Measurements from ENCODE around the gene DSC1.
A peak's percentile ranks its signal among the peaks of the same experiment; 100 is the strongest.

The DSC1 gene

GRCh38 chr18:31197676-31198075, 35.0 kb upstream of the DSC1 start:
- Histone ChIP-seq H3K4me3 (ENCODE audit: low read length in 2 of 2) (no peak overlapping the region), H2BK5ac (ENCODE audit: low read length) (no peak overlapping the region), H3K14ac (ENCODE audit: low read length) (no peak overlapping the region), H4K91ac (ENCODE audit: low read depth, low read length, poor library complexity) (no peak overlapping the region), H3K4ac (ENCODE audit: low read length) (no peak overlapping the region), H2BK12ac (ENCODE audit: low read length) (no peak overlapping the region), H4K8ac (ENCODE audit: low read depth, low read length) (no peak overlapping the region), H2AK5ac (ENCODE audit: low read depth, low read length) (no peak overlapping the region), H2AFZ (ENCODE audit: low read length) (no peak overlapping the region), H2BK120ac (ENCODE audit: low read depth, low read length) (no peak overlapping the region), H2BK15ac (ENCODE audit: low read length) (no peak overlapping the region), H3K4me2 (ENCODE audit: insufficient read depth, low read length, poor library complexity, severe bottlenecking) (no peak overlapping the region), H3K9me3 (replicated peaks in 1 of 2; ENCODE audit: control insufficient read depth in 2 of 2, insufficient read depth in 1 of 2, low read depth in 1 of 2, low read length in 2 of 2) (no peaks in the 10 kb centered on the region), H3K27me3 (ENCODE audit: control insufficient read depth in 3 of 3, insufficient read depth in 3 of 3, low read depth in 1 of 3, low read length in 3 of 3) (no peaks in the 10 kb centered on the region), H3K36me3 (replicated peaks in 1 of 2; ENCODE audit: control insufficient read depth in 2 of 2, insufficient read depth in 2 of 2, low read length in 2 of 2) (no peaks in the 10 kb centered on the region), H3K9ac (ENCODE audit: low read depth, low read length, poor library complexity) (no peak overlapping the region), H3K27ac (replicated peaks; ENCODE audit: low read length) (no peak overlapping the region), H3K18ac (ENCODE audit: low read length) (no peak overlapping the region), H3K23ac (ENCODE audit: low read depth, low read length, poor library complexity) (no peak overlapping the region), H3K79me1 (ENCODE audit: low read depth, low read length) (no peaks in the 10 kb centered on the region), H3K4me1 (ENCODE audit: control insufficient read depth in 2 of 2, insufficient read depth in 1 of 2, low read depth in 1 of 2, low read length in 2 of 2) (peaks cover 2 to 14% of the 10 kb centered on the region in 2 donors)
- DNase-seq (ENCODE audit: low spot score), result no peak
- WGBS, 2 donors (ENCODE audit: extremely low coverage in 2 of 2, insufficient read length in 2 of 2, insufficient replicate concordance in 1 of 2), result no CpG with 5 or more reads among the region's 2 CpGs

- no peak overlapping the region for H2BK120ac ChIP-seq (ENCODE audit: low read depth, low read length)
- no peaks in the 10 kb centered on the region for H3K27me3 ChIP-seq (ENCODE audit: control insufficient read depth in 3 of 3, insufficient read depth in 3 of 3, low read depth in 1 of 3, low read length in 3 of 3)
- peaks cover 2 to 14% of the 10 kb centered on the region in 2 donors for H3K4me1 ChIP-seq (ENCODE audit: control insufficient read depth in 2 of 2, insufficient read depth in 1 of 2, low read depth in 1 of 2, low read length in 2 of 2)
- no peak overlapping the region for H4K91ac ChIP-seq (ENCODE audit: low read depth, low read length, poor library complexity)
- no peak overlapping the region for H3K4ac ChIP-seq (ENCODE audit: low read length)
- no peak overlapping the region for H3K23ac ChIP-seq (ENCODE audit: low read depth, low read length, poor library complexity)
- H2BK15ac ChIP-seq (ENCODE audit: low read length), result no peak overlapping the region
- H3K36me3 ChIP-seq (replicated peaks in 1 of 2; ENCODE audit: control insufficient read depth in 2 of 2, insufficient read depth in 2 of 2, low read length in 2 of 2), result no peaks in the 10 kb centered on the region
- H2AK5ac ChIP-seq (ENCODE audit: low read depth, low read length), result no peak overlapping the region
- H2BK5ac ChIP-seq (ENCODE audit: low read length), result no peak overlapping the region
- H3K4me2 ChIP-seq (ENCODE audit: insufficient read depth, low read length, poor library complexity, severe bottlenecking), result no peak overlapping the region
- H2AFZ ChIP-seq (ENCODE audit: low read length), result no peak overlapping the region
- H4K8ac ChIP-seq (ENCODE audit: low read depth, low read length), result no peak overlapping the region
- no CpG with 5 or more reads among the region's 3 CpGs for WGBS, 2 donors (ENCODE audit: extremely low coverage in 2 of 2, insufficient read length in 2 of 2, insufficient replicate concordance in 1 of 2)
- no peak overlapping the region for H3K18ac ChIP-seq (ENCODE audit: low read length)
- DNase-seq (ENCODE audit: low spot score), result no peak
- no peak overlapping the region for H3K9ac ChIP-seq (ENCODE audit: low read depth, low read length, poor library complexity)
- H2BK12ac ChIP-seq (ENCODE audit: low read length), result no peak overlapping the region
- no peak overlapping the region for H3K27ac ChIP-seq (replicated peaks; ENCODE audit: low read length)
- H3K79me1 ChIP-seq (ENCODE audit: low read depth, low read length), result no peaks in the 10 kb centered on the region
- no peak overlapping the region for H3K14ac ChIP-seq (ENCODE audit: low read length)
- H3K4me3 ChIP-seq (ENCODE audit: low read length in 2 of 2), result no peak overlapping the region
- no peaks in the 10 kb centered on the region for H3K9me3 ChIP-seq (replicated peaks in 1 of 2; ENCODE audit: control insufficient read depth in 2 of 2, insufficient read depth in 1 of 2, low read depth in 1 of 2, low read length in 2 of 2)
These were observed 32.4 kb upstream of the DSC1 start for GRCh38 chr18:31195063-31195462.

GRCh38 chr18:31192086-31192776, 29.6 kb upstream of the DSC1 start:
- no peak overlapping the region for H3K4me3 ChIP-seq (ENCODE audit: low read length in 2 of 2)
- H3K79me1 ChIP-seq (ENCODE audit: low read depth, low read length), result no peaks in the 10 kb centered on the region
- H2BK15ac ChIP-seq (ENCODE audit: low read length), result no peak overlapping the region
- no peaks in the 10 kb centered on the region for H3K9me3 ChIP-seq (replicated peaks in 1 of 2; ENCODE audit: control insufficient read depth in 2 of 2, insufficient read depth in 1 of 2, low read depth in 1 of 2, low read length in 2 of 2)
- peaks cover 2 to 4% of the 10 kb centered on the region in 2 donors for H3K4me1 ChIP-seq (ENCODE audit: control insufficient read depth in 2 of 2, insufficient read depth in 1 of 2, low read depth in 1 of 2, low read length in 2 of 2)
- H3K14ac ChIP-seq (ENCODE audit: low read length), result no peak overlapping the region
- H4K8ac ChIP-seq (ENCODE audit: low read depth, low read length), result no peak overlapping the region
- no peaks in the 10 kb centered on the region for H3K27me3 ChIP-seq (ENCODE audit: control insufficient read depth in 3 of 3, insufficient read depth in 3 of 3, low read depth in 1 of 3, low read length in 3 of 3)
- no peak for DNase-seq (ENCODE audit: low spot score)
- H3K18ac ChIP-seq (ENCODE audit: low read length), result no peak overlapping the region
- H3K27ac ChIP-seq (replicated peaks; ENCODE audit: low read length), result no peak overlapping the region
- no peak overlapping the region for H3K4ac ChIP-seq (ENCODE audit: low read length)
- H4K91ac ChIP-seq (ENCODE audit: low read depth, low read length, poor library complexity), result no peak overlapping the region
- no peaks in the 10 kb centered on the region for H3K36me3 ChIP-seq (replicated peaks in 1 of 2; ENCODE audit: control insufficient read depth in 2 of 2, insufficient read depth in 2 of 2, low read length in 2 of 2)
- H2AFZ ChIP-seq (ENCODE audit: low read length), result peak overlapping the region; percentile 43
- no peak overlapping the region for H2AK5ac ChIP-seq (ENCODE audit: low read depth, low read length)
- no peak overlapping the region for H3K9ac ChIP-seq (ENCODE audit: low read depth, low read length, poor library complexity)
- H2BK12ac ChIP-seq (ENCODE audit: low read length), result no peak overlapping the region
- no peak overlapping the region for H2BK120ac ChIP-seq (ENCODE audit: low read depth, low read length)
- no peak overlapping the region for H3K23ac ChIP-seq (ENCODE audit: low read depth, low read length, poor library complexity)
- H3K4me2 ChIP-seq (ENCODE audit: insufficient read depth, low read length, poor library complexity, severe bottlenecking), result no peak overlapping the region
- no peak overlapping the region for H2BK5ac ChIP-seq (ENCODE audit: low read length)

- H3K4me1 ChIP-seq (ENCODE audit: control insufficient read depth in 2 of 2, insufficient read depth in 1 of 2, low read depth in 1 of 2, low read length in 2 of 2), result peaks cover 2 to 4% of the 10 kb centered on the region in 2 donors
- no peak overlapping the region for H2BK15ac ChIP-seq (ENCODE audit: low read length)
- H3K27me3 ChIP-seq (ENCODE audit: control insufficient read depth in 3 of 3, insufficient read depth in 3 of 3, low read depth in 1 of 3, low read length in 3 of 3), result no peaks in the 10 kb centered on the region
- DNase-seq (ENCODE audit: low spot score), result no peak
- H4K8ac ChIP-seq (ENCODE audit: low read depth, low read length), result no peak overlapping the region
- no peaks in the 10 kb centered on the region for H3K36me3 ChIP-seq (replicated peaks in 1 of 2; ENCODE audit: control insufficient read depth in 2 of 2, insufficient read depth in 2 of 2, low read length in 2 of 2)
- no peak overlapping the region for H3K27ac ChIP-seq (replicated peaks; ENCODE audit: low read length)
- H3K79me1 ChIP-seq (ENCODE audit: low read depth, low read length), result no peaks in the 10 kb centered on the region
- no peak overlapping the region for H3K4me2 ChIP-seq (ENCODE audit: insufficient read depth, low read length, poor library complexity, severe bottlenecking)
- H3K23ac ChIP-seq (ENCODE audit: low read depth, low read length, poor library complexity), result no peak overlapping the region
- H3K9me3 ChIP-seq (replicated peaks in 1 of 2; ENCODE audit: control insufficient read depth in 2 of 2, insufficient read depth in 1 of 2, low read depth in 1 of 2, low read length in 2 of 2), result no peaks in the 10 kb centered on the region
- no peak overlapping the region for H2BK5ac ChIP-seq (ENCODE audit: low read length)
- no peak overlapping the region for H3K9ac ChIP-seq (ENCODE audit: low read depth, low read length, poor library complexity)
- no peak overlapping the region for H2AK5ac ChIP-seq (ENCODE audit: low read depth, low read length)
- WGBS, 2 donors (ENCODE audit: extremely low coverage in 2 of 2, insufficient read length in 2 of 2, insufficient replicate concordance in 1 of 2), result no CpG with 5 or more reads among the region's 2 CpGs
- no peak overlapping the region for H3K4ac ChIP-seq (ENCODE audit: low read length)
- H2AFZ ChIP-seq (ENCODE audit: low read length), result no peak overlapping the region
- H2BK120ac ChIP-seq (ENCODE audit: low read depth, low read length), result no peak overlapping the region
- H3K18ac ChIP-seq (ENCODE audit: low read length), result no peak overlapping the region
- no peak overlapping the region for H3K4me3 ChIP-seq (ENCODE audit: low read length in 2 of 2)
- no peak overlapping the region for H4K91ac ChIP-seq (ENCODE audit: low read depth, low read length, poor library complexity)
- no peak overlapping the region for H3K14ac ChIP-seq (ENCODE audit: low read length)
- H2BK12ac ChIP-seq (ENCODE audit: low read length), result no peak overlapping the region
These were observed 28.3 kb upstream of the DSC1 start for GRCh38 chr18:31190919-31191318.
